GM23338 (cell line): ENCODE data around the gene TMEM87B. TPM values are rescaled to one million over a fixed set of nuclear protein-coding genes. Genes with fewer than 3 reads are reported as not detected.

Experiments
- ATAC-seq: fragments of 200-7000 bp; cut with Tn5 transposase; 3 replicates; pipeline ENCODE4 v1.9.1; 2020
- DNase-seq: peaks from one replicate; pipeline ENCODE4 v3.0.0-alpha.2; 2015; ENCODE audit warnings: low spot score
- H2AFZ ChIP-seq: fragments of 200-600 bp; sonication (generic); 2 replicates; pipeline ENCODE4 v1.8.0; 2016; ENCODE audit warnings: antibody characterized with exemption, mild to moderate bottlenecking, moderate library complexity
- H3F3A ChIP-seq: fragments of 200-600 bp; sonication (generic); replicated peaks from 2 replicates; pipeline ENCODE4 v1.8.0; 2017; ENCODE audit warnings: antibody characterized with exemption, mixed run types, low read depth
- H3K27ac ChIP-seq: fragments of 200-600 bp; sonication (generic); 2 replicates; pipeline ENCODE4 v1.6.1; 2016; ENCODE audit warnings: low read depth
- H3K27me3 ChIP-seq: fragments of 200-600 bp; sonication (generic); 2 replicates; pipeline ENCODE4 v1.8.0; 2016; ENCODE audit warnings: mild to moderate bottlenecking, mixed run types, moderate library complexity; ENCODE audit not compliant: insufficient read depth
- H3K36me3 ChIP-seq: fragments of 200-600 bp; sonication (generic); 2 replicates; pipeline ENCODE4 v1.8.0; 2016; ENCODE audit warnings: mild to moderate bottlenecking; ENCODE audit not compliant: insufficient read depth
- H3K4me1 ChIP-seq: fragments of 200-600 bp; sonication (generic); 2 replicates; pipeline ENCODE4 v1.8.0; 2016; ENCODE audit warnings: mild to moderate bottlenecking, moderate library complexity; ENCODE audit not compliant: insufficient read depth
- H3K4me2 ChIP-seq: fragments of 200-600 bp; sonication (generic); 2 replicates; pipeline ENCODE4 v1.7.1; 2017; ENCODE audit warnings: mixed run types
- H3K4me3 ChIP-seq: fragments of 200-600 bp; sonication (generic); 2 replicates; pipeline ENCODE4 v1.6.1; 2016; ENCODE audit warnings: mixed run types
- H3K79me2 ChIP-seq: fragments of 200-600 bp; sonication (generic); replicated peaks from 2 replicates; pipeline ENCODE4 v1.8.0; 2017; ENCODE audit warnings: mild to moderate bottlenecking; ENCODE audit not compliant: insufficient read depth
- H3K9me2 ChIP-seq: fragments of 200-600 bp; sonication (generic); 2 replicates; pipeline ENCODE4 v1.8.0; 2017; ENCODE audit not compliant: insufficient read depth
- H4K20me1 ChIP-seq: fragments of 200-600 bp; sonication (generic); replicated peaks from 2 replicates; pipeline ENCODE4 v1.8.0; 2017; ENCODE audit warnings: mild to moderate bottlenecking; ENCODE audit not compliant: insufficient read depth
- H3K27ac Mint-ChIP-seq: 2 replicates; pipeline ENCODE4 v1.8.0; 2020; ENCODE audit warnings: inconsistent platforms, mild to moderate bottlenecking, moderate library complexity, mixed read lengths
- H3K27me3 Mint-ChIP-seq: 3 replicates; pipeline ENCODE4 v1.8.0; 2022; ENCODE audit warnings: low read depth, mild to moderate bottlenecking, moderate library complexity, mixed read lengths, inconsistent platforms; ENCODE audit not compliant: insufficient read depth, poor library complexity
- H3K36me3 Mint-ChIP-seq: 3 replicates; pipeline ENCODE4 v1.8.0; 2021; ENCODE audit warnings: low read depth, mild to moderate bottlenecking, inconsistent platforms, moderate library complexity, mixed read lengths
- H3K4me1 Mint-ChIP-seq: 3 replicates; pipeline ENCODE4 v1.8.0; 2020; ENCODE audit warnings: mild to moderate bottlenecking, inconsistent platforms, mixed read lengths
- H3K4me3 Mint-ChIP-seq: 3 replicates; pipeline ENCODE4 v1.8.0; 2021; ENCODE audit warnings: moderate library complexity, mild to moderate bottlenecking, inconsistent platforms, mixed read lengths
- H3K9me3 Mint-ChIP-seq: 3 replicates; pipeline ENCODE4 v1.8.0; 2020; ENCODE audit warnings: moderate library complexity, mild to moderate bottlenecking, inconsistent platforms, mixed read lengths
- CTCF ChIP-seq, 2 experiments: fragments of 200-600 bp in 1 of 2; sonication (generic) in 1 of 2; conservative IDR thresholded peaks; 2 replicates each; pipeline versions ENCODE4 v1.5.1 to v1.6.1; 2016 to 2017; ENCODE audit warnings: antibody characterized with exemption in 2 of 2, low read depth in 2 of 2, mild to moderate bottlenecking in 2 of 2, moderate library complexity in 1 of 2
- EZH2 ChIP-seq: fragments of 200-600 bp; sonication (generic); IDR thresholded peaks from one replicate; pipeline ENCODE4 v1.8.0; 2017; ENCODE audit warnings: antibody characterized with exemption, mild to moderate bottlenecking, low read depth; ENCODE audit not compliant: unreplicated experiment
- STAT1 ChIP-seq: IDR thresholded peaks from one replicate; pipeline ENCODE4 v1.6.1; 2016; ENCODE audit warnings: antibody characterized with exemption; ENCODE audit not compliant: unreplicated experiment
- ZNF462 ChIP-seq: fragments of 250-450 bp; sonication (Bioruptor Pico); IDR thresholded peaks from 2 replicates; pipeline ENCODE4 v1.5.0; 2020; ENCODE audit warnings: mild to moderate bottlenecking, moderate library complexity
- polyA plus RNA-seq: library from polyadenylated mRNA; unstranded; fragments of >200 nt; fragmentation: Nextera tagmentation; extraction: Ambion mirVana; gene quantifications from 2 replicates; pipeline ENCODE4 v1.2.1, GENCODE V29; 2016
- total RNA-seq: library from RNA; depleted of rRNA; stranded (reverse); fragments of >200 nt; shearing (Covaris generic); gene quantifications from 2 replicates; pipeline ENCODE4 v1.2.3, GENCODE V29; 2014

Gene TMEM87B
- total and polyA plus RNA-seq, 2 experiments from 2014 or later, result 7.0 to 15.4 TPM

- TF ChIP-seq ZNF462 (CRISPR knock-in tag) (no peak), EZH2 (no peak)
Measured at GRCh38 chr2:112073875-112074274, 18.8 kb downstream of the TMEM87B start (continued).

GRCh38 chr2:112074506-112074905 is 19.4 kb downstream of the TMEM87B start:
- Histone ChIP-seq H3K4me3 (no peak overlapping the region), H3K4me1 (no peaks in the 10 kb centered on the region), H3K27ac (no peak overlapping the region), H2AFZ (no peak overlapping the region), H3K79me2 (peaks cover 3% of the 10 kb centered on the region; the same call in 1 of the 2 replicates), H3K27me3 (no peaks in the 10 kb centered on the region), H3K9me2 (no peaks in the 10 kb centered on the region), H4K20me1 (no peaks in the 10 kb centered on the region), H3F3A (no peaks in the 10 kb centered on the region), H3K36me3 (peaks cover 2% of the 10 kb centered on the region; the same call in 1 of the 2 replicates), H3K4me2 (no peak overlapping the region)
- H3K4me3 Mint-ChIP-seq, result no peak overlapping the region
- no peak overlapping the region for H3K27ac Mint-ChIP-seq
- peaks cover 4% of the 10 kb centered on the region; the same call in 1 of the 3 replicates for H3K4me1 Mint-ChIP-seq
- no peak for ATAC-seq
- DNase-seq, result no peak
- no peaks in the 10 kb centered on the region for H3K9me3 Mint-ChIP-seq
- H3K36me3 Mint-ChIP-seq, result peaks cover 25% of the 10 kb centered on the region
- TF ChIP-seq STAT1 (no peak), CTCF (conservative IDR thresholded peaks at IDR 0.05; ENCODE audit: low read depth in 2 of 2) (no peak)
- H3K27me3 Mint-ChIP-seq, result no peaks in the 10 kb centered on the region
